Neural crest cell (in vitro differentiated cells): ENCODE measurements around the gene ITPKC. TPM values are rescaled to one million over a fixed set of nuclear protein-coding genes. Genes with fewer than 3 reads are reported as not detected.
"Not testable (repeated sequence)": the region's sequence is repeated elsewhere in the genome, so short reads cannot be mapped to it uniquely, and the experiment has no call there.

Source experiments
- DNase-seq: peaks from one replicate; pipeline ENCODE4 v3.0.0; 2021; ENCODE audit warnings: low read depth, mixed read lengths, low spot score
- H3K27ac Mint-ChIP-seq: one replicate; pipeline ENCODE4 v1.8.0; 2021; ENCODE audit warnings: mild to moderate bottlenecking, mixed read lengths; ENCODE audit not compliant: unreplicated experiment
- H3K27me3 Mint-ChIP-seq: 2 replicates; pipeline ENCODE4 v1.8.0; 2021; ENCODE audit warnings: low read depth, mild to moderate bottlenecking, mixed read lengths
- H3K36me3 Mint-ChIP-seq: 2 replicates; pipeline ENCODE4 v1.8.0; 2021; ENCODE audit warnings: low read depth, mild to moderate bottlenecking, mixed read lengths
- H3K4me1 Mint-ChIP-seq: 2 replicates; pipeline ENCODE4 v1.8.0; 2021; ENCODE audit warnings: mixed read lengths
- H3K4me3 Mint-ChIP-seq: one replicate; pipeline ENCODE4 v1.8.0; 2021; ENCODE audit warnings: mild to moderate bottlenecking, mixed read lengths
- H3K9me3 Mint-ChIP-seq: 2 replicates; pipeline ENCODE4 v1.8.0; 2021; ENCODE audit warnings: mixed read lengths
- total RNA-seq: library from RNA; stranded (reverse); gene quantifications from 2 replicates; pipeline ENCODE4 v1.2.1, GENCODE V29; 2021
- TF ChIP-seq, protein P1 (sequence below): fragments of 200-600 bp; sonication (generic); conservative IDR thresholded peaks from 2 replicates; pipeline ENCODE4 v1.5.0; 2021; ENCODE audit warnings: antibody characterized with exemption, mild to moderate bottlenecking

ITPKC gene
- total RNA-seq, 1 donor from 2014 or later, result 13.9 TPM

DNA sequence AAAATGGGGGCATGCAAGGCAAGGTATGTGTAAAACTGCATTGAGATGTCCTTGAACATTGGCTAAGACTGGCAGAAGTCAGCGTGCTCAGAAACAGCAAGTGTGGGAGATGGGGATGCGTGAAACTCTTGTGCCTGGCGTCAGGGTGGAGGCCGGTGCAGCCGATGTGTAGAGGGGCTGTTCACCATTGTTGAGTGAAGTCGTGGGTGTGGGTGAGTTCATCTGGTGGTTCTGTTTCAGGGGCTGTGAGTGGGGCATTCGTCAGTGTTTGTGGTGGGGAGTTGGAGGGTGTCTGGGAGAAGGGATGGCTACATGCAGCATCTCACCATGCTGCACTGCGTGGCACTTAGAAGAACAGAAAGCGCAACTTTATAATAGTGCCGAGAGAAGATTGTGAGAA, 47.1 kb downstream of the ITPKC start:
- TF ChIP-seq, protein P1, sequence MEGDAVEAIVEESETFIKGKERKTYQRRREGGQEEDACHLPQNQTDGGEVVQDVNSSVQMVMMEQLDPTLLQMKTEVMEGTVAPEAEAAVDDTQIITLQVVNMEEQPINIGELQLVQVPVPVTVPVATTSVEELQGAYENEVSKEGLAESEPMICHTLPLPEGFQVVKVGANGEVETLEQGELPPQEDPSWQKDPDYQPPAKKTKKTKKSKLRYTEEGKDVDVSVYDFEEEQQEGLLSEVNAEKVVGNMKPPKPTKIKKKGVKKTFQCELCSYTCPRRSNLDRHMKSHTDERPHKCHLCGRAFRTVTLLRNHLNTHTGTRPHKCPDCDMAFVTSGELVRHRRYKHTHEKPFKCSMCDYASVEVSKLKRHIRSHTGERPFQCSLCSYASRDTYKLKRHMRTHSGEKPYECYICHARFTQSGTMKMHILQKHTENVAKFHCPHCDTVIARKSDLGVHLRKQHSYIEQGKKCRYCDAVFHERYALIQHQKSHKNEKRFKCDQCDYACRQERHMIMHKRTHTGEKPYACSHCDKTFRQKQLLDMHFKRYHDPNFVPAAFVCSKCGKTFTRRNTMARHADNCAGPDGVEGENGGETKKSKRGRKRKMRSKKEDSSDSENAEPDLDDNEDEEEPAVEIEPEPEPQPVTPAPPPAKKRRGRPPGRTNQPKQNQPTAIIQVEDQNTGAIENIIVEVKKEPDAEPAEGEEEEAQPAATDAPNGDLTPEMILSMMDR, result no peak
- H3K9me3 Mint-ChIP-seq, result no peaks in the 10 kb centered on the region
- peak overlapping the region; percentile 25 for H3K27ac Mint-ChIP-seq
- DNase-seq, result no peak
- H3K27me3 Mint-ChIP-seq, result no peaks in the 10 kb centered on the region
- H3K4me3 Mint-ChIP-seq, result no peak overlapping the region
- no peaks in the 10 kb centered on the region for H3K4me1 Mint-ChIP-seq
- peaks cover 25% of the 10 kb centered on the region for H3K36me3 Mint-ChIP-seq

DNA sequence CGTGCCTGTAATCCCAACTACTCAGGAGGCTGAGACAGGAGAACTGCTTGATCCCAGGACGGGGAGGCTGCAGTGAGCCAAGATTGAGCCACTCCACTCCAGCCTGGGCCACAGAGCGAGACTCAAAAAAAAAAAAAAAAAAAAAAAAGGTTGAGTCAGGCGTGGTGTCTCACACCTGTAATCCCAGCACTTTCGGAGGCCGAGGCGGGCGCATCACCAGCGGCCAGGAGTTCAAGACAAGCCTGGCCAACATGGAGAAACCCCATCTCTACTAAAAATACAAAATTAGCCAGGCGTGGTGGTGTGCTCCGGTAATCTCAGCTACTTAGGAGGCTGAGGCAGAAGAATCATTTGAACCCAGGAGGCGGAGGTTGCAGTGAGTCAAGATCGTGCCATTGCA, 49.5 kb downstream of the ITPKC start:
- H3K9me3 Mint-ChIP-seq, H3K27ac Mint-ChIP-seq, DNase-seq, H3K27me3 Mint-ChIP-seq, H3K4me1 Mint-ChIP-seq, H3K4me3 Mint-ChIP-seq: not testable (repeated sequence)
- H3K36me3 Mint-ChIP-seq, result peaks cover 32% of the 10 kb centered on the region

DNA sequence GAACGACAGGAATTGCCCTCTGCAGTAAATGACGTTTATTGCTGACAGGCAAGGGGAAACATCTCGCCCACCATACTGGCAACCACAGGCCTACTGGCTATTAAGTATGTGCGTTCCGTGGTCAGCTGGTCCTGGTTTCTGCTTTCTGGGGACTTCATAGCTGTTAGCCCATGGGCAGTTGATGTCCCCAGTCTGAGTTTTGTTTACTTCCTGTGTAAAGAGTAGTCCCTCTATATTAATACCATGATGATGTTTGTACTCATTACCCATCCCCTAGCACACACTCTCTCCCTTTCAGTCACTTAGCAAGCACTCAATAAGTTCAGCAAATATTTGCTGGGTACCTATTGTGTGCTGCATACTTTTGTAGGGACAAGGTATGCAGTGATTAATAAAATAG, 52.0 kb downstream of the ITPKC start:
- Mint-ChIP-seq H3K9me3 (peaks cover 3% of the 10 kb centered on the region), H3K27me3 (no peaks in the 10 kb centered on the region), H3K36me3 (peaks cover 28% of the 10 kb centered on the region), H3K27ac (no peak overlapping the region), H3K4me3 (no peak overlapping the region), H3K4me1 (no peaks in the 10 kb centered on the region)
- no peak for DNase-seq
- TF ChIP-seq, protein P1, result no peak

DNA sequence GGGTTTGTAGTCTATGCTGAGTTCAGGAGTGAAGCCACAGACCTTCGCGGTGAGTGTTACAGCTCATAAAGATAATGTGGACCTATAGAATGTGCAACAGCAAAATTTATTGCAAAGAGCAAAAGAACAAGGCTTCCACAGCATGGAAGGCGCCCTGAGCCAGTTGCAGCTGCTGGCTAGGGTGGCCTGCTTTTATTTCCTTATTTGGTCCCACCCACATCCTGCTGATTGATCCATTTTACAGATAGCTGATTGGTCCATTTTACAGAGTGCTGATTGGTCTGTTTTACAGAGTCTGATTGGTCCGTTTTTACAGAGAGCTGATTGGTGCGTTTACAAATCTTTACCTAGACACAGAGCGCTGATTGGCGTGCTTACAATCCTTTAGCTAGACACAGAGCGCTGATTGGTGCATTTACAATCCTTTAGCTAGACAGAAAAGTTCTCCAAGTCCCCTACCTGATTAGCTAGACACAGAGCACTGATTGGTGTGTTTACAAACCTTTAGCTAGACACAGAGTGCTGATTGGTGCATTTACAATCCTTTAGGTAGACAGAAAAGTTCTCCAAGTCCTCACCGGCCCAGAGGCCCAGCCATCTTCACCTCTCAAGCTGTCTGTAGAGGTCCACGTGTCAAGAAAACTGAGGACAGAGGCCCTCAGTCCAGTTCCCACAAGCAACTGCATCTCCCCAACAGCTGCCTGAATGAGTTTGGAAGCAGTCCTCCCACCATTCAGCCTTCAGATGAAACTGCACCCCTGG, 54.4 kb downstream of the ITPKC start:
- DNase-seq, H3K9me3 Mint-ChIP-seq, H3K27ac Mint-ChIP-seq, H3K4me3 Mint-ChIP-seq, H3K27me3 Mint-ChIP-seq: not testable (repeated sequence)
- Mint-ChIP-seq H3K36me3 (peaks cover 19% of the 10 kb centered on the region), H3K4me1 (peaks cover 13% of the 10 kb centered on the region)

DNA sequence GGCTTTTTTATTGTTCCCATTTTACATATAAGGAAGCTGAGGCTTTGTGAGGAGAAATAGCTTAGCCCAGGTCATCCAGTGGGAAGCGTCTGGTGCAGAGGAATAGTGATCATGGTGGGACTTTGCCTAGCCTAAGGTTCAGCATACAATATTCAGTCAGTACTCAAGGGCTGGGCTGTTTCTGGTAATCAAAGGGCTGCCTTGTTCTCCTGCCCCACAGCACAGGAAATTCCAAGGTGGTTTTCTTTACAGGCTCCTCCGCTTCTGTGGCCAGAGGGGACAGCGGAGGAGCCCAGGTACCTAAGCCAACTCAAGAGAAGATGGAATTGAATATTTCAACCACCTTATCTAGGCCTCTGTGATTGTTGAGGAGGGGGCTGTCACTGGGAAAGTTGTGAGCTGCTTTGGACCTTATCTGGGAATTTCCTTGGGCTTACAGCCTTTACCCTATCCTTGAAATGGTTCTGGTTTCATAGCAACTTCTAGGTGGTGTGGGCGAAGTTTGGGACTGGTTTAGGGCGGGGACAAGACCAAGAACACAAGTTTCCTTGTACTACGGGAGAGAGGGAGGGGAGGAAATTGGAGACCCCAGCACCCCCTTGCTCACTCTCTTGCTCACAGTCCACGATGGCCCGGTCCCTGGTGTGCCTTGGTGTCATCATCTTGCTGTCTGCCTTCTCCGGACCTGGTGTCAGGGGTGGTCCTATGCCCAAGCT, 58.2 kb downstream of the ITPKC start, which contains the start of gene MIA:
Gene MIA, plus strand, starts transcription at position 606 of the 716 bp plus-strand sequence. Its CDS starts 22 bp downstream, at position 628.
- H3K27me3 Mint-ChIP-seq, result no peaks in the 10 kb centered on the region
- peak within 1 kb of the TSS; percentile 76 for H3K4me3 Mint-ChIP-seq
- TF ChIP-seq, protein P1, result no peak
- H3K9me3 Mint-ChIP-seq, result peaks cover 3% of the 10 kb centered on the region
- H3K4me1 Mint-ChIP-seq, result peaks cover 41% of the 10 kb centered on the region
- DNase-seq, result no peak
- H3K27ac Mint-ChIP-seq, result peak within 1 kb of the TSS; percentile 82
- peaks cover 12% of the 10 kb centered on the region for H3K36me3 Mint-ChIP-seq

DNA sequence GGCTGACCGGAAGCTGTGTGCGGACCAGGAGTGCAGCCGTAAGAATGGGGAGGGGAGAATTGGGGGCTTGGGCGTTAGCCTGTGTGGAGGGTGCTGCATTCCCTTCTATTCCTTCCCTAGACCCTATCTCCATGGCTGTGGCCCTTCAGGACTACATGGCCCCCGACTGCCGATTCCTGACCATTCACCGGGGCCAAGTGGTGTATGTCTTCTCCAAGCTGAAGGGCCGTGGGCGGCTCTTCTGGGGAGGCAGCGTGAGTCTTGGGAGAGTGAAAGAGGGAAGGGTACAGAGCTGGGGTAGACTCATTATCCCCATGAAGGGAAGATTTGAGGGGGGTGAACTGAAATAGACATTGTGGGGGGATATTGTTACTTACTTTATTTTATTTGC, 58.7 kb downstream of the ITPKC start:
- Mint-ChIP-seq H3K36me3 (peaks cover 10% of the 10 kb centered on the region), H3K27ac (peak overlapping the region; percentile 82), H3K4me1 (peaks cover 41% of the 10 kb centered on the region), H3K9me3 (peaks cover 3% of the 10 kb centered on the region), H3K4me3 (peak overlapping the region; percentile 76), H3K27me3 (no peaks in the 10 kb centered on the region)
- TF ChIP-seq, protein P1, result no peak
- DNase-seq, result no peak
